ELR (cell line): ENCODE measurements around the gene RSPO1.
"Not testable (repeated sequence)": the region's sequence is repeated elsewhere in the genome, so short reads cannot be mapped to it uniquely, and the experiment has no call there.

ENCODE experiments used
- DNase-seq: peaks from one replicate; pipeline ENCODE4 v3.0.0-alpha.2; 2015; ENCODE audit warnings: low read depth

The RSPO1 gene

GRCh38 chr1:37616330-37616729, 18.4 kb downstream of the RSPO1 start:
- DNase-seq, result no peak

- no peak for DNase-seq
Observed at GRCh38 chr1:37614105-37614504, 20.6 kb downstream of the RSPO1 start.

GRCh38 chr1:37612186-37612585, 22.5 kb downstream of the RSPO1 start:
- DNase-seq, result no peak

DNA sequence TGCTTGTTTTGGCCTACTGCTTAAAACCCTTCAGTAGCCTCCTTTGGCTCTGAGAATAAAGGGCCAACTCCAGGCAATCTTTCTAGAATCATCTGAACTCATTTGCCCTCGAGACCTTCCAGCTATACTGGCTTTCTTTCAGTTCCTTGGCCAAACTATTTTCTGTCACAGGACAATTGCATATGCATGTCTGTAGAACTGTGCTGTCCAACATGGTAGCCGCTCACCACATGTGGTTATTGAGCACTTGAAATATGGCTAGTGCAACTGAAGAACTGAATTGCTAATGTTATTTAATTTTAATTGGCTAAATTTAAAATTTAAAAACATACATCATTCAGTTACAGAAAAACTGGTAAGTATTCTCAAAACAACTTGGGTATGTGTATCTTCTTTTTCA, 24.7 kb downstream of the RSPO1 start:
- DNase-seq, result no peak

- no peak for DNase-seq
Observed at GRCh38 chr1:37609002-37609401, 25.7 kb downstream of the RSPO1 start.

- no peak for DNase-seq
Observed at GRCh38 chr1:37606481-37607263, 28.0 kb downstream of the RSPO1 start.

- DNase-seq, result no peak
Observed at GRCh38 chr1:37605806-37606474, 28.8 kb downstream of the RSPO1 start.

GRCh38 chr1:37605061-37605650, 29.5 kb downstream of the RSPO1 start:
- no peak for DNase-seq

DNA sequence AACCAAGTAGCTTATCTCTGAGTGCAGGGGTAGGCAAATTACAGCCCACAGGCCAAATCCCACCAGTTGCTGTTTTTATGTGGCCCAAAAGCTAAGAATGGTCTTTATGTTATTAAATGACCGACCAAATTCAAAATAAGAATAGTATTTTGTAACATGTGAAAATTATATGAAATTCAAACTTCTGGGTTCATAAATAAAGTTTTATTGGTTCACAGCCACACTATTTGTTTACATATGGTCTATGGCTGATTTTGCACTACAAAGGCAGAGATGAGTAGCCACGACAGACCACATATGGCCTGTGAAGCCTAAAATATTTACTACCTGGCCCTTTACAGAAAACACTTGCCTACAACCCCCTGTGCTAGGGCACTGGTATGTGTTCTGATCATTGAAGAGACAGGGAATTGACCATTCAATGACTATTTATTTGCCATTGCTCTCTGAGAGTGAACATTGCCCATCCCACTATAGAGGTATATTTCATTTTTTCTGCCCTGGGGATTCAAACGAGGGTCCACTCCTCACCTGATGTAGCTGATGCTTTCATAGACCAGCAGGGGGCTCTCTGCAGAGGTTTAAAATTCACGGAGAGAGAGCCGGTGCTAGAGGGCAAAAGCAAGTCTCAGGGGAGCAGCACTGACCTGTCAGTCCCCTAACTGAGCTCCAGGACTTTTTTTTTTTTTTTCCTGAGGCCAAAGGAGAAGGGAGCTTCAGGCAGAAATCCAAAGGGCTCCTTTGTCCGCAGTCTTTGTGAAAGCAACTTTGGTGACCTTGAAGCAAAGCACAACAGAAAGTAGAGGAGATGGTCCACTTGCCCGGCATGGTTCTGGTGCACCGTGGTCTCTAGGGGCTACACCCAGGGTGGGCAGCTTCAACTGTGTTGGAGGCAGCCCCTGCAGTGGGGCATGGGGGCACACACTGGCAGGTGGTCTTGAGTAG, 31.7 kb downstream of the RSPO1 start:
- peak; percentile 59 for DNase-seq

DNA sequence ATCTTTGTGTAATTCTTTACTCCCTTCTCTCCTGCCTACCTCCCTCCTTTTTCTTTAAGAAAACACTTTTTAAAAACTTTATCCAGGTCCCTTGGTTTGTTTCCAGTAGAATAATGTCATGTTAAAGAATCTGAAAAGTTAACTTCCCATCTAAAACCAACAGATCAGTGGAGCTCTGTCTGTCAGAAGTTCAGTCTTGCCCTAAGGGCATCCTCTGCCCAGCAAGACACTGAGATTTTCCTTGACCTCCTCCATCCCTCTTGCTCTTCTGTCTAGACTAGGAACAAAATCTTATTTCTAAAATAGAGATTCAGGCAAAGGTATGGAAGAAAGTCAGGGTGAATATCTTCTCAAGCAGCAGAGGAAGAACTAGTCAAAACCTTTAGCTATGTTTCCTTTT, 33.3 kb downstream of the RSPO1 start:
- DNase-seq, result no peak

DNA sequence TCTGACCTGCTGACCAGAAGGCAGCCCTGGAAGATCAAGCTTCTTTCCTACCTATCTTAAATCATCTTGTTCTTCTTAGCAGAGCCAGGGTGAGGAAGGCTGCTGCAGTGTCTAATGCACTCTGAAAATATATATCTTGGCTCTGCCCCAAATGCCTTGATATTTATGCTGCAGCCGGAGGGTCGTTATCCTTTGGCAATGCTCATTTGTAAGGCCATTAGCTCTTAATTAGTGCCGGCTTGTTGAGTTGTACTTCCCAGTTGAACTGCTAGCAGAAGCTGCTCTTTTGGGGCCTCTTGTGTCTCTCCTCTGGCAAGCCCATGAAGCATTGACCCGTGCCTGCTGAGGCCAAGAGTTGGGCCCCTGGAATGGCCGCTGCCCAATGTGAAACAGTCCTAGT, 34.8 kb downstream of the RSPO1 start:
- DNase-seq, result no peak

DNA sequence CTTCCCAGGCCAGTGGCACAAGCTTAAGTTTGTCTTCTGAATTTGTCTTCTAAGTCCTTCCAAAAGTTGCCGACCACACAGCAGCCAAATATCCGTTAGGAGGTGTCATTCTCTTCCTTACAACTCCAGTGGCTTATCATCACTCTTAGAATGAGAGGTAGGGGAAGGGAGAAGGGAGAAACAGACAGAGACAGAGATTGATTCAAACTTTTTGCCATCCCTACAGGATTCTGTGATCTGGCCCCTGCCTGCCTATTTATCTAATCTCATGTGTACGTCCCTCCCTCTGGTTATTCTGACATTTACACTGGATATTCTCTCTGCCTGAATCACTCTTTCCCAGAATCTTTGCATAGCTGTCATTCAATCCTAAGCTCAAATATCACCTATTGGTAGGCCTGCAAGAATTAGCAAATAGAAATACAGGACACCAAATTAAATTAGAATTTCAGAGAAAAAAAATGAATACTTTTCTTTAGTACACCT, 38.5 kb downstream of the RSPO1 start:
- no peak for DNase-seq

DNA sequence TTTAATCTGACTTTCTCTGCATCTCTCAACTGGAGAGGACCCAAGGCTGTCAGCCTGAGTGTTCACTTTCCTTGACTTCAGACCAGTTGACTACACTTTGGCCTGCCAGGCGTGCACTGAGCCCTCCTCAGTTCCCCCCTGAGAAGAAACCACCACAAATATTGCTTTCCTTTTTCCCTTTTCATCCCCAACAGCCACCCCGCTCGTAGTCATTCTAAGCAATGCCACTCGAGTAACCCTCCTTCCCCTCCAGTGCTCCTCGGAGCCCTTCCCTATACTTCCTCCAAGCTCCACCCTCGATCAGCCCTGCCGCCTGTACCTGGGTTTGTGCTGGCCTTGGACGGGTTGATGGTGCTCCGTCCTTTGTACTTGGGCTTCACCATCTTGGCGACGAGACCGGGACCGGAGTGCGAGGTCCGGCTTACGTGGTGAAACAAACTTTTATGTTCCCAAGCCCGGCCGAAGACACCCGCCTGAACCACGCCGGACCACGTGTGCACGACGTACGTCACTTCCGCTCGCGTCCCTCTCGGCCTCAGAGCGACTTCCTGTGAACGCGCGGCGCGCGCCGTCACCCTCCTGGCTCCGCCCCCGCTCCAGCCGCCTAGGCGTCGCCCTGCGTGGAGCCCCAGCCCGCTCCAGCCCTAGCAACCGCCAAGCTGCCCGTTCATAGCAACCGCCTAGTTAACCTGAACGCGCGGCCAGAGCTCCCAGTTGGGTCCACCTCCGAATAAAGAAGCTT, 39.1 kb downstream of the RSPO1 start, which contains the start of gene GNL2:
Gene GNL2, minus strand, starts transcription at position 498 of the 742 bp plus-strand sequence. Its CDS starts 115 bp downstream, at position 383.
- DNase-seq, result peak; percentile 97

DNA sequence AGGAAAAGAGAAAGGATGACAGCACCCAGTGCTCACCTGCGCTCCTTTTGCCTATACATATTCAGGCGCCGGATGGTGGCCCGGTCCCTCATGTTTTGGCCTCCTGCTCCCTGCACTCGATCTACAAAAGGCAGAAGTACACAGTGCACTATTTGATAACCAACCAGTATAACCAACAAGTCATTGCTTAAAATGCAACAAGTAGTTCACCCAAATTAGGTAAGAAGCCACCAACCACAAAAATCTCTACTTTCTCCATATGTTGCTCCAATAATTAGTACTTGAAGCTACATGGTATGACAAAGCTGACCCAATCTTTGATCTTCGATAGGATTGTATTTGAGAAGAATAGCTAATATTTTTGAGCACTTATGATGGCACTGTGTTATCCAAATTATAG, 41.0 kb downstream of the RSPO1 start:
- DNase-seq, result no peak

DNA sequence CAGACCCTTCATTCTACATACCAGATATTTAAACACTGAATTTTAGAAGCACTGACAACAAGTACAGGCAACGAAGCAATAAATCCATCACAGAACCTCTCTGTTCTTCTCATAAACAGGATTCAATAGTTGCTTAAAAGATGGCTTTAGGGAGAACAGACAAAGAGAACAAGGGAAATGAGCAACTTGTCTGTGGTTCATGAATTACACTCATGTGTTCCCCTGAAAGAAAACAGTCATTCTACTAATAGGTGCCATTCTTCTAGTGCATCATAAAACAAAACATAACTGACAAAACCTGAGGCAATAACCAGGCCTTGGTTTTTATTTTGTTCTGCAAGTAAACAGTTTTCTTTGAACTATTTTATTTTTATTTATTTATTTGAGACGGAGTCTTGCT, 45.8 kb downstream of the RSPO1 start:
- DNase-seq, result no peak

GRCh38 chr1:37584544-37584943, 50.1 kb downstream of the RSPO1 start:
- not testable (repeated sequence) for DNase-seq

DNA sequence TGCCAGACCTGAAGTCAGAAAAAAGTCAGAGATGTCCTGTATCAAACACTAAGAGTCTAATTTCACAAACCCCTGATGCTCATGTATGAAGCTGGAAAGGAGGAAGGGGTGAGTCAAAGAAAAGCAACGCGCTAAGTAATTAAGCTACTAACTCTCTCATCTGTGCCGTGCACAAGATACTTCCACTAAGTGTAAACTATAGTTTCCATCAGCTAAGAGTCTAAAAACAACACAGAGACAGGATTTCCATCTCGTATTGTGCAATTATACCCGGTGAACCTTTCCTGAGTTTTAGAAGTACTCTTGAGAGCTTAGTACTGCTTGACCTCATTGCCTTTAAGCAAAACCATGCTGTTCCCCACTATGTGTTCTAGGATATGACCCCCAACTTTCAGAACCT, 59.0 kb downstream of the RSPO1 start:
- DNase-seq, result peak; percentile 56

- peak; percentile 89 for DNase-seq
Observed at GRCh38 chr1:37574834-37575480, 59.7 kb downstream of the RSPO1 start.

DNA sequence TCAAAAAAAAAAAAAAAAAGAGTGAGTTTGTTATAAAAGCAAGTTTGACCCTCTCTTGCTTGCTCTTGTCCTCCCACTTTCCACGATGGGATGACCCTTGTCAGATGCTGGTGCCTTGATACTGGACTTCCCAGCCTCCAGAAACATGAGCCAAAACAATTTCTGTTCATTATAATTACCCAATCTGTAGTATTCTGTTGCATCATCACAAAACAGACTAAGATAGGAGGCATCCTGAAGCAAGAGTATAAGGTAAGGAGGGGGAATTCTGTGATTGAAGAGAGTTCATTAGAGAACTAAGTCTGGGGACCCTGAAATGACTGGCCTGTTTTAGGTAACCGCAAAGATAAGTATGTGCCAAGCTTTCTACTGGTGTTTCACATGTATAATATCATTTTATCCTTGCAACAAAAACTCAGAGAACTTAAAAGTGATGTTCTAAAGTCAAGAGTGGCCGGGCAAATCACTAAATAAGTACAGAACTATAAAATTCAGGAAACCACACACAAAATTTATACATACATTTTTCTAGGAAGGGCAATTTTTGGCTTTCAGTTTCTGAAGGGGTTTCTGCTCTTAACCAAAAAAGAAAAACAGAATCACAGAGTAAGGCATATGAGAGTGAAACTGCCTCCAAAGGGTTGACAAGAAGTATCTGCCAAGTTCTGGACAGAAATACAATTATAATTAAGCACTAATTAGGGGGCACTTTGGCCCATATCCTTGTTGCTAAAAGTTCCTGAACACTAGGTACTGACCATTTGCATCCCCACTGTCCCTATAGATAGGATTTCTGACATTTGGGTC, 64.0 kb downstream of the RSPO1 start:
- DNase-seq, result no peak

- DNase-seq, result no peak
Observed at GRCh38 chr1:37567023-37567422, 67.7 kb downstream of the RSPO1 start.
